HEK293 (cell line): ENCODE results near the gene KCNQ1.

ENCODE experiments used
- GLIS1 ChIP-seq: fragments of 450-650 bp; formaldehyde crosslinking; IDR thresholded peaks from 2 replicates; pipeline ENCODE4 v1.5.1; 2016; ENCODE audit warnings: missing biosample characterization, missing genetic modification characterization
- ZEB2 ChIP-seq: fragments of 450-650 bp; formaldehyde crosslinking; IDR thresholded peaks from 2 replicates; pipeline ENCODE4 v1.5.1; 2016; ENCODE audit warnings: missing biosample characterization, missing genetic modification characterization
- ZNF221 ChIP-seq: fragments of 450-650 bp; formaldehyde crosslinking; IDR thresholded peaks from 2 replicates; pipeline ENCODE4 v1.5.1; 2017; ENCODE audit warnings: missing biosample characterization, missing genetic modification characterization, borderline replicate concordance
- ZNF571 ChIP-seq: fragments of 450-650 bp; formaldehyde crosslinking; IDR thresholded peaks from 2 replicates; pipeline ENCODE4 v1.5.0; 2017; ENCODE audit warnings: missing biosample characterization, missing genetic modification characterization
- TF ChIP-seq, protein P1 (sequence below): fragments of 450-650 bp; formaldehyde crosslinking; IDR thresholded peaks from 2 replicates; pipeline ENCODE4 v1.5.1; 2016; ENCODE audit warnings: missing biosample characterization, missing genetic modification characterization
- TF ChIP-seq, protein P2 (sequence below): fragments of 450-650 bp; formaldehyde crosslinking; IDR thresholded peaks from 2 replicates; pipeline ENCODE4 v1.5.1; 2016; ENCODE audit warnings: missing biosample characterization, missing genetic modification characterization

The KCNQ1 gene

GRCh38 chr11:2898366-2899079, 453.7 kb downstream of the KCNQ1 start (continued):
- TF ChIP-seq ZEB2 (peak; percentile 37; the same call in 1 of the 2 replicates), ZNF571 (tag by site-specific recombination) (no peak), ZNF221 (tag by site-specific recombination) (no peak), GLIS1 (peak; percentile 86)
- TF ChIP-seq, protein P1, sequence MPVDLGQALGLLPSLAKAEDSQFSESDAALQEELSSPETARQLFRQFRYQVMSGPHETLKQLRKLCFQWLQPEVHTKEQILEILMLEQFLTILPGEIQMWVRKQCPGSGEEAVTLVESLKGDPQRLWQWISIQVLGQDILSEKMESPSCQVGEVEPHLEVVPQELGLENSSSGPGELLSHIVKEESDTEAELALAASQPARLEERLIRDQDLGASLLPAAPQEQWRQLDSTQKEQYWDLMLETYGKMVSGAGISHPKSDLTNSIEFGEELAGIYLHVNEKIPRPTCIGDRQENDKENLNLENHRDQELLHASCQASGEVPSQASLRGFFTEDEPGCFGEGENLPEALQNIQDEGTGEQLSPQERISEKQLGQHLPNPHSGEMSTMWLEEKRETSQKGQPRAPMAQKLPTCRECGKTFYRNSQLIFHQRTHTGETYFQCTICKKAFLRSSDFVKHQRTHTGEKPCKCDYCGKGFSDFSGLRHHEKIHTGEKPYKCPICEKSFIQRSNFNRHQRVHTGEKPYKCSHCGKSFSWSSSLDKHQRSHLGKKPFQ: no peak
- TF ChIP-seq, protein P2, sequence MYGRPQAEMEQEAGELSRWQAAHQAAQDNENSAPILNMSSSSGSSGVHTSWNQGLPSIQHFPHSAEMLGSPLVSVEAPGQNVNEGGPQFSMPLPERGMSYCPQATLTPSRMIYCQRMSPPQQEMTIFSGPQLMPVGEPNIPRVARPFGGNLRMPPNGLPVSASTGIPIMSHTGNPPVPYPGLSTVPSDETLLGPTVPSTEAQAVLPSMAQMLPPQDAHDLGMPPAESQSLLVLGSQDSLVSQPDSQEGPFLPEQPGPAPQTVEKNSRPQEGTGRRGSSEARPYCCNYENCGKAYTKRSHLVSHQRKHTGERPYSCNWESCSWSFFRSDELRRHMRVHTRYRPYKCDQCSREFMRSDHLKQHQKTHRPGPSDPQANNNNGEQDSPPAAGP (tag by site-specific recombination): no peak
- TF ChIP-seq, all 188 proteins: peak for 6
